ENCODE measurements around the gene GRIN2D. TPM values are rescaled to one million over a fixed set of nuclear protein-coding genes. Genes with fewer than 3 reads are reported as not detected.

GRIN2D gene
- total RNA-seq, 1 donor from 2014 or later, result 1.2 TPM

DNA sequence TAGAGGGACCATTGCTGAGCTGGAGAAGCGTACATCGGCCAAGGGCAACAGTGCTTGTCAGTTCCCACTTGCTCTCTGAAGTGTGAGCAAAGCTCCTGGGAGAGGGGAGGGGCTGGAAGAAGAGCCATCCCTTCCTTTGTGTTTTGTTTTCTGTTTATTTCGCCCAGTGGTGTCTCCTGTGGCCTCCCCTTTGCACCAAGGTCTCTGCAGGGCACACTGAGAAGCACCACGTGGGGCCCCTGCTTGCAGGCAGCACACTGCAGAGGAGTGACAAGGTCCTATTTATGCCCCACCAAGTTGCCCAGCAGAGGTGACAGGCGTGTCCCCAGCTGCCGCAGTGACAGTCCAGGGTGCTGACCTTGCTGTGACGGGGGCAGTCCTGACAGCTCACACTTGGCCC lies 24.0 kb downstream of the GRIN2D start:
- DNase-seq (no peak), ATAC-seq (ENCODE audit: low read depth) (no peak)
- intact Hi-C loops (cut with micrococcal nuclease), result no loop called here
- H3K27me3 Mint-ChIP-seq, result peaks cover 27% of the 10 kb centered on the region
- TF ChIP-seq, protein P1, sequence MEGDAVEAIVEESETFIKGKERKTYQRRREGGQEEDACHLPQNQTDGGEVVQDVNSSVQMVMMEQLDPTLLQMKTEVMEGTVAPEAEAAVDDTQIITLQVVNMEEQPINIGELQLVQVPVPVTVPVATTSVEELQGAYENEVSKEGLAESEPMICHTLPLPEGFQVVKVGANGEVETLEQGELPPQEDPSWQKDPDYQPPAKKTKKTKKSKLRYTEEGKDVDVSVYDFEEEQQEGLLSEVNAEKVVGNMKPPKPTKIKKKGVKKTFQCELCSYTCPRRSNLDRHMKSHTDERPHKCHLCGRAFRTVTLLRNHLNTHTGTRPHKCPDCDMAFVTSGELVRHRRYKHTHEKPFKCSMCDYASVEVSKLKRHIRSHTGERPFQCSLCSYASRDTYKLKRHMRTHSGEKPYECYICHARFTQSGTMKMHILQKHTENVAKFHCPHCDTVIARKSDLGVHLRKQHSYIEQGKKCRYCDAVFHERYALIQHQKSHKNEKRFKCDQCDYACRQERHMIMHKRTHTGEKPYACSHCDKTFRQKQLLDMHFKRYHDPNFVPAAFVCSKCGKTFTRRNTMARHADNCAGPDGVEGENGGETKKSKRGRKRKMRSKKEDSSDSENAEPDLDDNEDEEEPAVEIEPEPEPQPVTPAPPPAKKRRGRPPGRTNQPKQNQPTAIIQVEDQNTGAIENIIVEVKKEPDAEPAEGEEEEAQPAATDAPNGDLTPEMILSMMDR (IDR thresholded peaks at IDR 0.05), result no peak
- H3K9me3 Mint-ChIP-seq, result no peaks in the 10 kb centered on the region
- no peak overlapping the region for H3K27ac Mint-ChIP-seq
- ChIA-PET POLR2A (no interaction called here), CTCF (no interaction called here)
- peaks cover 1% of the 10 kb centered on the region for H3K36me3 Mint-ChIP-seq (ENCODE audit: low read depth)
- peaks cover 18% of the 10 kb centered on the region for H3K4me1 Mint-ChIP-seq
- no peak overlapping the region for H3K4me3 Mint-ChIP-seq

DNA sequence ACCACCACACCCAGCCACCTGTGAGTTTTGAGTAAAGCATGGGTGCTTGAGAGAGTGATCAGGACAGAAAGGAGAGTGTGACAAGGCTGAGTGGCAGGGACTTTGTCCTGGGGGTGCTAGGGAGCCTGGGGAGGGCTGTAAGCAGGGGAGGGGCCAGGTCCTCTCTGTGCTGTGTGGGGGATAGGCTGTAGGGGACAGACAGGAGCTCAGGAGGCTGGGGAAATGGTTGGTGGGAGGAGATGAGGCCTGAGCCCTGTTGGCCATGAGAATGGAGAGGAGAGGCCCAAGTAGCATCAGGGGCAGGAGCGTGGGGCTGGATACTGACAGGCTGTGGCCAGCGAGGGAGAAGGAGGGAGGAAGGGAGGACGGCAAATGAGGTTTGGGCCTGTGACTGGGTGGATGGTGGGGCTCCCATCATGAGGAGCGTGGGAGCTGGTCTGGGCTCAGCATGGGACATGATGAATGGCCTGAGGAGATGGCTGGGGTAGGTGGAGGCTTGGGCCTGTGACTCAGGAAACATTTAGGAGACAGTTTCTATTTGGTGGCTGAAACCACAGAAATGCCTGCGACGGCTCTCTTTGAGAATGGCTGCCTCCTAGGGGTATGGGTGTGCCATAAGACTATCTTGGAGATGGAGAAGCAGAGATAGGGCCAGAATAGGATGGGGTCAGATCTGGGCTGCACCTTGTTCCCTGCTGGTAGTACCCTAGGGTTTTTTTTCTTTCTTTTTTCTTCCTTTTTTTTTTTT lies 25.0 kb downstream of the GRIN2D start:
- peaks cover 18% of the 10 kb centered on the region for H3K4me1 Mint-ChIP-seq
- no peak for ATAC-seq (ENCODE audit: low read depth)
- peaks cover 31% of the 10 kb centered on the region for H3K27me3 Mint-ChIP-seq
- no peak for DNase-seq
- H3K36me3 Mint-ChIP-seq (ENCODE audit: low read depth), result peaks cover 1% of the 10 kb centered on the region
- intact Hi-C loops (cut with micrococcal nuclease), result loop anchor here (1.0 kb wide), 2 partner anchors 27 to 55 kb away; partner anchors contain the start of genes GRWD1 and TMEM143
- H3K4me3 Mint-ChIP-seq, result peak overlapping the region; percentile 84
- no peak overlapping the region for H3K27ac Mint-ChIP-seq
- POLR2A ChIA-PET, result interaction anchor here (0.6 to 1.3 kb wide), 2 partner anchors 56 to 227 kb away, joined by 3 read pairs; no protein-coding TSS in a partner anchor
- H3K9me3 Mint-ChIP-seq, result no peaks in the 10 kb centered on the region
- TF ChIP-seq, protein P1 (IDR thresholded peaks at IDR 0.05), result no peak
- CTCF ChIA-PET, result no interaction called here

DNA sequence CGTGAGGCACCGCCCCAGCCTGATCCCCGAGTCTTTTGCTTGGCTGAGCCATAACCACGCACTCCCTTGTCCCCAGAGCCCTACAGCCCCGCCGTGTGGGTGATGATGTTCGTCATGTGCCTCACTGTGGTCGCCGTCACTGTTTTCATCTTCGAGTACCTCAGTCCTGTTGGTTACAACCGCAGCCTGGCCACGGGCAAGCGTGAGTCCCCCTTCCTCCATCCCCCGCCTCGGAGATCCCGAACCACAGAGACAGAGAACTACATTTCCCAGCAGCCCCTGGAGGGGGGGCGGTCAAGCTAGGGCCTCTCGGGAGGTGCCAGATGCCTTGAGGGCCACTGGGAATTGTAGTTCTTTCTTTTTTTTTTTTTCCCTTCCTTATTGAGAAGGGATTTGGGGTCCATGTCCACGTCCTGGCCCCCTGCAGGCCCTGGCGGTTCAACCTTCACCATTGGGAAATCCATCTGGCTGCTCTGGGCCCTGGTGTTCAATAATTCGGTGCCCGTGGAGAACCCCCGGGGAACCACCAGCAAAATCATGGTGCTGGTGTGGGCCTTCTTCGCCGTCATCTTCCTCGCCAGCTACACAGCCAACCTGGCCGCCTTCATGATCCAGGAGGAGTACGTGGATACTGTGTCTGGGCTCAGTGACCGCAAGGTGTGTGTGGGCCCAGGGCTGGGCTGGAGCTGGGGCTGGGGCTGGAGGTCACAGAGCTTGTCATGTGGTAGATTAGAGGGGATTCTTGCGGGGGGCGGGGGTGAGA lies 25.9 kb downstream of the GRIN2D start:
- H3K27ac Mint-ChIP-seq, result peak overlapping the region; percentile 56
- H3K27me3 Mint-ChIP-seq, result peaks cover 26% of the 10 kb centered on the region
- peak overlapping the region; percentile 84 for H3K4me3 Mint-ChIP-seq
- TF ChIP-seq, protein P1 (IDR thresholded peaks at IDR 0.05), result no peak
- H3K36me3 Mint-ChIP-seq (ENCODE audit: low read depth), result peaks cover 1% of the 10 kb centered on the region
- no peaks in the 10 kb centered on the region for H3K9me3 Mint-ChIP-seq
- H3K4me1 Mint-ChIP-seq, result peaks cover 18% of the 10 kb centered on the region
- ChIA-PET CTCF (no interaction called here), POLR2A (interaction anchor here (0.5 to 1.3 kb wide), 2 partner anchors 57 to 96 kb away, joined by 3 to 4 read pairs; no protein-coding TSS in a partner anchor)
- DNase-seq, result peak; percentile 61
- peak; percentile 87 for ATAC-seq (ENCODE audit: low read depth)
- intact Hi-C loops (cut with micrococcal nuclease), result loop anchor here (1.0 kb wide), 2 partner anchors 26 to 56 kb away; partner anchors contain the start of genes GRWD1 and TMEM143

DNA sequence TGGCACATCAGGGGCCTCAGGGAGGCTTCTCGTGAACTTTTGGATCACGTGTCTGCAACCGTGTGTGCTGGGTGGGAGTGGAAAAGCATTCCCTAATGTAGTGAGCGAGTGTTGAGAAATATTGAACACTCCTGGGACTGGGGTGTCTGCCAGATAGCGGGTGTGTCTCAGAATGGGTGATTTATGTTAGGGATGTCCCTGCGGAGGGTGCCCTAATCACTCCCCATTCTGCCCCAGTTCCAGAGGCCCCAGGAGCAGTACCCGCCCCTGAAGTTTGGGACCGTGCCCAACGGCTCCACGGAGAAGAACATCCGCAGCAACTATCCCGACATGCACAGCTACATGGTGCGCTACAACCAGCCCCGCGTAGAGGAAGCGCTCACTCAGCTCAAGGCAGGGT lies 28.1 kb downstream of the GRIN2D start:
- ATAC-seq (ENCODE audit: low read depth) (no peak), DNase-seq (no peak)
- H3K4me3 Mint-ChIP-seq, result no peak overlapping the region
- H3K27me3 Mint-ChIP-seq, result peaks cover 10% of the 10 kb centered on the region
- H3K27ac Mint-ChIP-seq, result no peak overlapping the region
- H3K9me3 Mint-ChIP-seq, result no peaks in the 10 kb centered on the region
- H3K4me1 Mint-ChIP-seq, result peaks cover 13% of the 10 kb centered on the region
- intact Hi-C loops (cut with micrococcal nuclease), result no loop called here
- ChIA-PET POLR2A (no interaction called here), CTCF (no interaction called here)
- H3K36me3 Mint-ChIP-seq (ENCODE audit: low read depth), result peaks cover 1% of the 10 kb centered on the region
- TF ChIP-seq, protein P1 (IDR thresholded peaks at IDR 0.05), result no peak

DNA sequence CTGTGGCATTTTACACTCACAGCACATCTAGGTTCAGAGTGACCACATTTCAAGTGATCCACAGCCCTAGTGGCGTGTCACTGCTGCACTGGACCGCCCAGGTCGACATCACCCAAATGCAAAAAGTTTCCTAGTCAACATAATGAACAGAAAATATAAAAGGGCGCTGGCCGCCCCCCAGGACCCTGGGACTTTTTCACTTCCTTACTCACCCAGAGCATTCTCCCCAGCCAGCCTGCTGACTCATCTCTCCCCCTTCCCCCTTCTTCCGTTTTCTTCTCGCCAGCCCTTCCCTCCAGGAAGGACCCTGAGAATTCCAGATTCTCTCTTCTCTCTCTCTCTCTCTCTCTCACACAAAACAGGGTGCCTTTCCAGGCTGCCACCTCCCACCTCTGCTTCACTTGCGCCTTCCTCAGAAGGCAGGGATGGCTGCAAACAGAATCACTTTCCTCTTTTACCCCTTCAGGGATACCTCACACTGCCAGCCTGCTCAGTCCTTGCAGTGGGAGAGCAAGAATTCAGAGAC lies 31.3 kb downstream of the GRIN2D start:
- H3K27ac Mint-ChIP-seq, result peak overlapping the region; percentile 13
- DNase-seq (no peak), ATAC-seq (ENCODE audit: low read depth) (peak; percentile 77)
- H3K27me3 Mint-ChIP-seq, result peaks cover 5% of the 10 kb centered on the region
- CTCF ChIA-PET, result no interaction called here
- H3K4me3 Mint-ChIP-seq, result peak overlapping the region; percentile 20
- POLR2A ChIA-PET, result no interaction called here
- no peaks in the 10 kb centered on the region for H3K36me3 Mint-ChIP-seq (ENCODE audit: low read depth)
- intact Hi-C loops (cut with micrococcal nuclease), result no loop called here
- no peaks in the 10 kb centered on the region for H3K9me3 Mint-ChIP-seq
- peaks cover 6% of the 10 kb centered on the region for H3K4me1 Mint-ChIP-seq
- TF ChIP-seq, protein P1 (IDR thresholded peaks at IDR 0.05), result no peak

All from activated B cell treated with CpG ODN at 0.5 μM for 24 hours (primary cell).